GM12878 (cell line): ENCODE results near the gene USP4.

Experiments used
- BMI1 ChIP-seq: fragments of 450-650 bp; IDR thresholded peaks from 2 replicates; pipeline ENCODE4 v1.6.1; 2016; ENCODE audit warnings: mild to moderate bottlenecking, moderate library complexity, borderline replicate concordance
- CHD2 ChIP-seq: IDR thresholded peaks from 2 replicates; pipeline ENCODE4 v1.6.1; 2011; ENCODE audit warnings: low read depth, low read length, improper control_type of control experiment, borderline replicate concordance
- KAT2A ChIP-seq: conservative IDR thresholded peaks from 2 replicates; pipeline ENCODE4 v1.6.1; 2011; ENCODE audit warnings: low read depth, low read length; ENCODE audit not compliant: control insufficient read depth
- RFX5 ChIP-seq: IDR thresholded peaks from 2 replicates; pipeline ENCODE4 v1.6.1; 2011; ENCODE audit warnings: low read depth, low read length, improper control_type of control experiment
- ZZZ3 ChIP-seq: IDR thresholded peaks from 2 replicates; pipeline ENCODE4 v1.6.1; 2011; ENCODE audit warnings: low read depth; ENCODE audit not compliant: control insufficient read depth, insufficient read length
- TF ChIP-seq, protein P1 (sequence below), 3 experiments: IDR thresholded peaks in 2 of 3; conservative IDR thresholded peaks in 1 of 3; 2 replicates each; pipeline ENCODE4 v1.5.1; 2011; ENCODE audit warnings: low read depth in 3 of 3, low read length in 3 of 3, mild to moderate bottlenecking in 3 of 3, control low read depth in 2 of 3, moderate library complexity in 2 of 3, inconsistent platforms in 1 of 3, mixed read lengths in 1 of 3; ENCODE audit not compliant: control insufficient read depth in 2 of 3, insufficient read depth in 1 of 3; ENCODE audit errors: extremely low read depth in 1 of 3

DNA sequence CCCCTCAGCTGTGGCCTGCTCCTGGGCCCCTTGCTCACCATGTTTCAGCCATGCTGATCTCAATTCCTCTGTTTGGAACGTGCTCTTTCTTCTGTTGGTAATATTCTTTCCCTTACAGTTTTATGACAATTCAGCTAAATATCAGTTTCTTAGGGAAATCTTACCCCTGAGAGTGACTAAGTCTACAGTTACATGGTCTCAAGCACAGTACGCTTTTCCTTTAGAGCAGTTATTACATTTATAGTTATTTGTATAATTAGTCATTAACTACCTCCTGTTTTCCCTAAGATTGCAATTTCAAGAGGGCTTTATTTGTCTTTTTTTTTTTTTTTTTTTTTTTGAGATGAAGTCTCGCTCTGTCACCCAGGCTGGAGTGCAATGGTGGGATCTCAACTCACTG lies 86.3 kb downstream of the USP4 start:
- TF ChIP-seq, protein P1, sequence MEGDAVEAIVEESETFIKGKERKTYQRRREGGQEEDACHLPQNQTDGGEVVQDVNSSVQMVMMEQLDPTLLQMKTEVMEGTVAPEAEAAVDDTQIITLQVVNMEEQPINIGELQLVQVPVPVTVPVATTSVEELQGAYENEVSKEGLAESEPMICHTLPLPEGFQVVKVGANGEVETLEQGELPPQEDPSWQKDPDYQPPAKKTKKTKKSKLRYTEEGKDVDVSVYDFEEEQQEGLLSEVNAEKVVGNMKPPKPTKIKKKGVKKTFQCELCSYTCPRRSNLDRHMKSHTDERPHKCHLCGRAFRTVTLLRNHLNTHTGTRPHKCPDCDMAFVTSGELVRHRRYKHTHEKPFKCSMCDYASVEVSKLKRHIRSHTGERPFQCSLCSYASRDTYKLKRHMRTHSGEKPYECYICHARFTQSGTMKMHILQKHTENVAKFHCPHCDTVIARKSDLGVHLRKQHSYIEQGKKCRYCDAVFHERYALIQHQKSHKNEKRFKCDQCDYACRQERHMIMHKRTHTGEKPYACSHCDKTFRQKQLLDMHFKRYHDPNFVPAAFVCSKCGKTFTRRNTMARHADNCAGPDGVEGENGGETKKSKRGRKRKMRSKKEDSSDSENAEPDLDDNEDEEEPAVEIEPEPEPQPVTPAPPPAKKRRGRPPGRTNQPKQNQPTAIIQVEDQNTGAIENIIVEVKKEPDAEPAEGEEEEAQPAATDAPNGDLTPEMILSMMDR (IDR thresholded peaks at IDR 0.05 in 2 of 3, conservative IDR thresholded peaks at IDR 0.05 in 1 of 3; ENCODE audit: control insufficient read depth in 2 of 3, extremely low read depth in 1 of 3, insufficient read depth in 1 of 3, low read depth in 3 of 3, low read length in 3 of 3), result no peak
- no peak for TF ChIP-seq KAT2A
- TF ChIP-seq RFX5, result no peak
- TF ChIP-seq ZZZ3, result no peak
- no peak for TF ChIP-seq BMI1
- TF ChIP-seq CHD2, result no peak
